ENCODE data around the gene HES2.
"Not testable (repeated sequence)": the region's sequence is repeated elsewhere in the genome, so short reads cannot be mapped to it uniquely, and the experiment has no call there.

Gene HES2, protein sequence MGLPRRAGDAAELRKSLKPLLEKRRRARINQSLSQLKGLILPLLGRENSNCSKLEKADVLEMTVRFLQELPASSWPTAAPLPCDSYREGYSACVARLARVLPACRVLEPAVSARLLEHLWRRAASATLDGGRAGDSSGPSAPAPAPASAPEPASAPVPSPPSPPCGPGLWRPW

DNA sequence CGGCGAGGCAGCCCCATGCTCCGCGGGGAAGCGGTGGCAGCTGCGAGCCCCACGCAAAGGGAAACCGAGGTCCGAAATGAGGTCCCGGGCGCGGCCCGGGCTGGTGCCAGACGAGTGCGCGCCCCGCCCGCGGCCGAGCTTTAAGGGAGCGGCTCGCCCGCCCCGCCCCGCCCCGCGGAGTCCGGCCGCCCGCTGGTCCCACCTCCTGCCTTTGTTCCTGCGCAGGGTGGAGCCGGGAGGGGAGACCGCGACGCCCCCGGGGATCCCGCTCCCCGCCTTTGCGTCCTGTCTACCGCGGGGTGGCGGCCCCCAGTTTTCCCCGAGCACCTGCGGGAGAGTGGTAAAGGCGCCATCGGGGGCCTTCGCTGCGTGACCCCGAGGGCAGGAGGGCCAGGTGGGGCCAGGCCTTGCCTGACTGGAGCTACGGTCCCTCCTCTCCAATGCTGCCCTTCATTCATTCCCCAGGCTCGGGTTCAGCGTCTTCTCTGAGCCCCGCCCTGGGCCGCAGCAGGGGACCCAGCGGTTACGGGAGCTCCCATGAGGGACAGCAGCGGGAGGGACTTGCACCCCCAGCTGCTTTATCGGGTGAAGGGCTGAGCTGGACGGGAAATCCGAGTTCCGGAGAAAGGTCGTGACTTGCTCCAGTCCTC is at the start of gene HES2:
Gene HES2, minus strand, starts transcription at position 116 of the 650 bp plus-strand sequence. Its CDS starts 99 bp downstream, at position 17.
- no peak for DNase-seq

DNA sequence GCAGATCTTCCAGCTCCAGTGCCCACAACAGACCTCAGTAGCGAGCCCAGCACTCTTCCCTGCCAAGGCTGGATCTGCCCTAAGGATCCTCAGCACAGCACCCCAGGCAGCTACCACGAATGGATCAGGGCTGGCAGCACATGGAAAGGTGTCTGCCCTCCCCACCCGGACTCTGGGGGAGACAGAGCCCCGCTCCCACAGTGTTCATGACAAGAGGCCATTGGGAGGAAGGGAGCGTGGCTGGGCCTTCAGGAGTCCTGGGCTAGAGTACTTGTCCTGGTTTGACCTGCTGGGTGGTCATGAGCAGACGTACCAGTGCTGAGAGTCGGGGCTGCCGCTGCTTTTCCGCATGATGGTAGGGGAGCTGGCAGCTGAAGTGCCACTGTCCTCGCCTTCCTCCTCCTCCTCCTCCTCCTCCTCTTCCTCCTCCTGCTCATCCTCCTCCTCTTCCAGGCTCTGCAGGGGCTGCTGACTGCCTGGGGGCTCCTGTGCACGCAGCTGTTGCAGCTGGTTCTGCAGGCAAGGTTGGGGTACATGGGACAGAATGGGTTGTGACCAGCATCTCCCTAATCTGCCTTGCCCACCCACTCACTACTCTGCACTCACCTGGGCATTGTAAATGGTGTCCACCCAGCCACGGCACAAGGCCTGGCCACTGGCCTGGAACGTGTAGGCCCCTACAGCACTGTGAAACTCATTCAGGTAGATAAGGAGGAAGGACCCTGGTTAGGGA is 49.2 kb upstream of the HES2 start:
- no peak for DNase-seq

DNA sequence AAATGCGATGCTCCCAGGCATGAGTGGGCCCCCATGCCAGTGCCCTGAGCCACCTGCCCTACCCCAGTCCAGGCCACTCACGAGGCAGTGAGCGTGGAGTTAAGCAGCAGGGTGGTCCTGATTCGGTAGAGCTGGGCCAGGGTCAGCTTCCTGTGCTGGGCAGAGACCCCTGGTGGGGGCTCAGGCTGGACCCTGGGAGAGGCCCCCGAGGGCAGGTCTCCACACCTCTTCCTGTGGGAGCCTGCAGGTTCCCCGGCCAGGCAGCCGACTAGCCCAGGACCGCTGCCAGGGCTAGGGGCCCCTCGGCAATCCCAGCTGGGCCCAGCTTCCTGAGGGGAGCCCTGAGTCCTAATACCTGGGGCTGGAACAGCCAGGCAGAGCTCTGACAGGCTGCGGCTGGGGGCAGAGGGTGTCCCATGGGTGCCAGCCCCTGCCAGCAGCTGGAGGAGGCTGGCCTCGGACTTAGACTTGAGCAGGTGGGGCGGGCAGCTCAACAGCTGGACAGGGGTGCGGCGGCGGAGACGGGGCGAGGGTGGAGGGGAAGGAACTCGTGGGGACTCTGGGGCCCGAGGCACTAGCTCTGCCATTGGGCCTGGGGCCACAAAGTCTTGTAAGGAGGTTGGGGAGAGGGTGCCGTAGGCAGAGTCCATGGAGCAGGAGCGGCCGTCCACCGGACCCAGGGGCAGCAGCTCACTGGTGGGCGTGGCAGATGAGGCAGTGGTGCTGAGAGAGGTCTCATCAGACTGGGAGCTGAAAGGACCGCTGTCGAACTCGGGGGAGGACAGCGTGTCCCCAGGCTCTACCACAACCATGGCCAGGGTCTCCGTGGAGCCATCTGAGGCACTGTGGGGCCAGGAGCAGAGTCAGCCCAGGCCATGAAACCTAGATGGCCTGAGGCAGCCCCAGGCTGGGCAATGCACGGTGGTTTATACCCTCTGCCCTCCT is 48.3 kb upstream of the HES2 start:
- no peak for DNase-seq

DNA sequence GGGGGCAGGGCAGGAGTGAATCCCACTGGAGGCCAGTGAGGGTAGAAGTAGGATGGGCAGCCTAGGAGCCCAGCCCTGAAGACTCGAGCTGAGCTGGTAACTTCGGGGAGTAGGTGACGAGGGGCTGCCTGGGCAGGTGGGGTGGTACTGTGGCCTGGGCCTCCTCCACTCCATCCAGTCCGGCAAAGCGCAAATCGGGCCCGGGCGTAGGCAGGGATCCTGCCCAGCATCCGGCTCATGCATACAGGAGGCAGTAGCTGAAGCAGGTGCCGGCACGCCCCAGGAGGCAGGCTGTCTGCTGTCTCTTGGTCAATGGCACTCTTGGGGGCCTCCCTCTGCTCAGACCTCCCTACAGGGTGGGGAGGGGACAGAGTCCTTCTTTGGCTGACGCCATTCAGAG is 47.5 kb upstream of the HES2 start:
- DNase-seq, result no peak

DNA sequence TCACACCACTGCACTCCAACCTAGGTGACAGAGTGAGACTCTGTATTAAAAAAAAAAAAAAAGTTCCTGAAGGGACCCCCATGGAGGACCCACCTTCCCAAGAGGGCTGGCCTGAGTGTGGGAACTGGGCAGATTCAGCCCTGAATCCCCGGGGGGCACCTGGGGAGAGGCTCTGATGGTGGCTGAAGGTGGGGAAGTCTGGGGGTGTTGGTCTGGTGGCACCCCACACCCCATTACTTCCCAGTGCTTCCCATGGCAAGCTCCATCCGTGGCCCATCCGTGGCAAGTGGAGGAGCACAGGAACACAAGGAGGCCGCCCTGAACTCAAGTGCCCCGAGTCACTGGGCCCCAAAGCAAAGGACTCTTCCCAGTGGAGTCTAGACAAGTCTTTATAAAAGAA is 47.0 kb upstream of the HES2 start:
- DNase-seq, result no peak

DNA sequence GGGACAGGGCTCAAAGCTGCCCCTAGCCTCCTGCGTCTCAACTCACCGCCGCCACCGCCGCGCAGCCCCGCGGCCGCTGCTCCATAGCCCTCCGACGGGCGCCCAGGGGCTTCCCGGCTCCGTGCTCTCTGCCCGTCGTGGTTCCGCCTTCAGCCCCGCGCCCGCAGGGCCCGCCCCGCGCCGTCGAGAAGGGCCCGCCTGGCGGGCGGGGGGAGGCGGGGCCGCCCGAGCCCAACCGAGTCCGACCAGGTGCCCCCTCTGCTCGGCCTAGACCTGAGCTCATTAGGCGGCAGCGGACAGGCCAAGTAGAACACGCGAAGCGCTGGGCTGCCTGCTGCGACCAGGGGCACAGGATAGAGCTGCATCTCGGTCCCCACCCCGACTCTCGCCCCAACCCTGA is 46.3 kb upstream of the HES2 start, which contains the start of gene TNFRSF25:
Gene TNFRSF25, minus strand, starts transcription at position 151 of the 400 bp plus-strand sequence. Its CDS starts 66 bp downstream, at position 85.
- DNase-seq, result no peak

DNA sequence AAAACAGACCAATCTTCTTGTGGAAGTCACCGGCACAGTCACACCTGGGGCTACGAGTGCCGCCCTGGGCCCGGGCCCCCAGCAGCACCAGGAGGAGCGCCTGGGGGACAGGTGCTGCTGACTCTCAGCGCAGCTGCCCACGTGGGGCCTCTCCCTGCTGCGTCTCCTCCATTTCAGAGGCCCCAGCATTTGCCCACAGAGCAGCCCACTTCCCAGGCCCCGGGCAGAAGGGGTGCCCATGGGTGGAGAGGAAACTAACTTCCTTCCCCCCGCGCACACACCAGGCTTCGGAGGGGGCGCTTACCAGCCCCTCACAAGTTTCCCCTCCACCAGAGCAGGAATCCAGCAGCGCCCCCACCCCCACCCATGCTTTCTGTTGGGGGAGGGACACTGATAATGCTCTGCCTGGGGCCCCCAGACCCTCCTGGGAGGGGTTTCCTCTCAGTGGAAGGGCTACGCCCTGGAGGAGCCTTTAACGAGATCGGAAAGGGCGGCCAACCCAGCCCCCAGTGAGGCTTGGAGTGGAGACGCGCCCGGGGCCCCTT is 45.8 kb upstream of the HES2 start:
- DNase-seq, result no peak

DNA sequence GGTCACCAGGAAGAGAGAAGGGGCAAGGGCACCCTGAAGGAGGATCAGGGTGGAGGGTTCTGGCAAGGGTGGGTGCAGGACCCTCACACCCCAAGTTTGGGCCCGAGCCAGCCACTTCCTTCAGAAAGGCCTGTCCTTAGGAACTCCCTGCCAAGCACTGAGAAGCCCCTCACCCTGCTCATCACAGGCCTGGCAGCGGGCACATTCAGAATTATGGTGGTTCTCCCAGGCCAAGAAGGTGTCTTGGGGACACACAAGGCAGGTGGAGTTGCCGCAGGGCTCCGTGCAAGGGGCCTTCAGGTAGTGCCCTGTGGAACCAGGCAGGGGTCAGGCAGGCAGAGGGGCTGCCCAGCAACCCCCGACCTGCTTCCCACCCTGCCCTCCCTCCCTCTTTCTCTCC is 45.2 kb upstream of the HES2 start:
- DNase-seq, result no peak

DNA sequence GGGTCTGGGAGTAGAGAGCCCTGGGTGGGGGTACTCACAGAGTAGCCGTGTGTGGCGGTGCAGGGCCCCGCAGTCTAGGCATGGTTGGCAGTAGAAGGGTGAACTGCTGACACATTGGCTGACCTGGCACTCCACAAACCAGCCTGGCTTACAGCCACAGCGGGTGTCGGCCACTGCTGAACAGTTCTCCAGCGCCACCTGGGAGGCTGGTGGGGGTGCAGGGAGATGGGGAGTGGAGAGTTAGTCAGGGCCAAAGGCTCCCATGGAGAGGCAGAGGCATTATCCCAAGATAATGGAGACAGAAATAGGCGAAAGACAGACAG is 44.8 kb upstream of the HES2 start:
- peak; percentile 39 for DNase-seq

DNA sequence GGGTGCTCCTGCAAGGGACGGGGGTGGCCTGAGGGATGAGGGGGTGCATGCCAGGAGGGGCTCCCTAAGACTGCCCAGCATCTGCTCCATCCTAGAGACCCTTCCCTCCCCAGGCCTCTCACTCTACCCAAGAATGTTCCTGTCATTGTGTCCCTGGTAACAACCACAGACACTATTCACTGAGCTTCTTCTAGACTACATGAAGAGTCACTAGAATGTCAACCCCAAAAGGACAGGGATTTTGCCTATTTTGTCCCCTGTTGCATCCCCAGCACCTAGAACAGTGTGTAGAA is 43.3 kb upstream of the HES2 start:
- DNase-seq, result no peak

DNA sequence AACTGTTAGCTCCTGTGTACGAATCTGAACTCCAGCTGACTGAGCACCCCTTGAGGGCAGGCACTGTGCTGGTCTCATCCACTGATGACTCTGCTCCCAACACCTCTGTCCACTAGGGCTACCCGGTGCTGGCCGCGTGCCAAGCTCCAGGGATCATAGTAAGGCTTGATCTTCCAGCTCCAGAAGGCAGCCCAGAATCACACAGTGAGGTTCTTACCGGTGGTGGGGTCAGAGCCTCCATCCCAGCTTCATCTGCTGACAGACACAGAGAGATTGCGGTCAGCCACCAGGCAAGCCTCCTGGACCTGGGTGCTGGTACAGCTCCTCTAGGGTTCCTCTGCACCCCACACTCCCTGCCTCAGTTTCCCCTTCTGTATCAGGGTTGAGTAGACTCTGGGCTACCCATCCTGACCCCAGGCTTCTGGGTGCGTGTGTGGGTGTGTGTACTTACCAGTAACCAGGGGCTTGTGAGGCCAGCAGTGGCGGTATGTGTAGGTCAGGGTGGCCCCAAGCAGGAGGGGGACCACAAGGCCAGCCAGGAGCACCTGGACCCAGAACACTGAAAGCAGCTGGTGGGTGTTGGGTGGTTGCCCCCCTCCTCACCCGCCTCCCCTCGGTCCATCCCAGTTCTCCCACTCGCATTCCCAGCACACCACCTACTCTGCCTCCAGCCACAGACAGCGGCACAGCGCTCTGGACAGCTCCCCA is 42.8 kb upstream of the HES2 start:
- no peak for DNase-seq

DNA sequence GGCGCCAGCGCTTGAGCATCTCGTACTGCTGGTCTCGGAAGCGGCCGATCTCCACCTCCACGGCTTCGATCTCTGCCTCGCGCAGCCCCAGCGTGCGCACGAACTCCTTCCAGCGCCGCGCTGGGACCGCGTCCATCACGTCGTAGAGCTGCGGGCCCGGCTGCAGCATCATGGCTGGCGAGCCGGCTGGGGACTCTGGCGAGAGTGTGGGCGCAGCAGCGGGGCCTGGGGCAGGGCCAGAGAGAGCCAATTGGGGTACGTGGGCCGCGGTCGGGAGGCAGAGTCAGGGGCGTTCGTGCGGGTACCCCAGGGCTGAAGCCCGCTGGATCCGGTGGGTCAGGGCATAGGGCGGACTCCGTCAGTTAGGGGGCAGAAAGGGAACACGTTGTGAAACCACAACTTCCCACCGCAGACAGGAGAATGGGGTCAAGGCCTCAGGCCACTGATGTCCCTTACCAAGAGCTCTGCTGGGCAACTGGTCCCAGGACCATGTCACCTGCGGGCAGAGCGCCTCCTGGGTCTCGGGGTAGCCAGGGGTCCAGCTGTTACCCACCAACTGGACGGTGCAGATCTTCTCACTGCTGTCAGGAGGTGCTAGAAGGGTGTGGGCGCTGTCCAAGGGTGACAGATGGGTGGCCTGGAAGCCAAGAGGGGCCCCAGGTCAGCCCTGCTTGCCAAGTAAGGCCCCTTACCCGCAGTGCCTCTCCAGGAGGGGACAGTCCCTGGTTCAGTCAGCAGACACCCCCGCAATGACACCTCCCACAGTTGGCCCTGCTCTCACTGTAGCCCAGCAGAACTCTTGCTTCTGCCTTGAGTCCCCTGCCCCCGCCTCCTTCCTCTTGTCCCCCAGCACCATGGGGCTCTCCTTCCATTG is 42.1 kb upstream of the HES2 start:
- DNase-seq, result no peak

DNA sequence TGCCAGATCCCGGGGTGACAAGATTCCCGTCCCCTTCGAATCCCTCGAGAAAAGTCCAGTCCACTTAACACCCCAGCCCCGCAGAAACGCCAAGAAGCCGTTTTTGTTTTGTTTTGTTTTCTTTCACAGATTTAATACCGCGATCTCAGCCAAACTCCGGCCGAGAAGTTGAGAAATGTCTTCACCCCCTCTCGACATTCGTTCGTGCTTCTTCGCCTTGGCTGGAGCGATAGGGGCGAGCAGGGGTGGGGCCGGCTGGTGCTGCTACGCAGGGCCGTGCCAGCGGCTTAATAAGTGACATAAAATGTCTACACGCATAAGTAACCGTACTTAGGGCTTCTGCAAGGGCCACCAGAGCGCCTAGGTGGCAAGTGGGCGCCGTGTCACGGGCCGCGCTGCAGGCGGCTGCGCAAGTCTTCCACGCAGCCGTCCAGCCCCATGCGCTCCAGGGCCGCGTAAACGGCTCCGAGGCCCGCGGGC is 41.4 kb upstream of the HES2 start:
- no peak for DNase-seq

DNA sequence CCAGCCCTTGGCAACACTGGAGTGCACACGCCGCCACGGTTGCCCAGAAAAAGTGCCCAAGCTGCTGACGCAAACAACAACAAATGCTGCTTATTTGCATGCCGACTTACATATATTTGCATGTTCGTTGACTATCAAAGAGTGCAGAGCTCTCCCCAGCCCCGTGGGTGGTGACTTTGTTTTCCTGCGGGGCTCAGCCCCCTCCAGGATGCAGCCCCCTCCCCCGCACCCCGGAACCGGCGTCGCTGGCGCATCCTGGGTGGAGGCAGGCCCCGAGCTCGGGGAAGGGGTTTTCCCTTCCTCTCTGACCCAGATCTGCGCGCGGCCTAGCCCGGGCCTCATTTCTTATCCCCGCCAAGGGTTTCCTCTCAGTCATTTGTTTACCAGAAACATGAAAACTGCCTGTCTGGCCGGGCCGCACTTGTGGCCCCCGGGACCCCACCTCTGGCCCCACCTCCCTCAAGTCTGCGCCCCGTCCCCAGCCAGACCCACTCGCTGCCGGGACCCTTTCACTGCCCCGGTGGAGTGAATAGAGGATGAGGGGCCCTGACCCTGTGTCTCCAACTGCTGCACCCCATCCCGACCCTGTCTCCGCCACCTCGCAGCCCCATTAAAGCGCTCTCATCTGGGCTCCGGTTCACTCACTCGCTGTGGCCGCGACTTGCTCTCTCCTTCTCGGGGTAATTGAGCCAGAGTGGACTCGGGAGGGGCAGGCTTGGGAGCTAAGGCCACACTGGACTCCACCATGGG is 40.8 kb upstream of the HES2 start:
- no peak for DNase-seq

DNA sequence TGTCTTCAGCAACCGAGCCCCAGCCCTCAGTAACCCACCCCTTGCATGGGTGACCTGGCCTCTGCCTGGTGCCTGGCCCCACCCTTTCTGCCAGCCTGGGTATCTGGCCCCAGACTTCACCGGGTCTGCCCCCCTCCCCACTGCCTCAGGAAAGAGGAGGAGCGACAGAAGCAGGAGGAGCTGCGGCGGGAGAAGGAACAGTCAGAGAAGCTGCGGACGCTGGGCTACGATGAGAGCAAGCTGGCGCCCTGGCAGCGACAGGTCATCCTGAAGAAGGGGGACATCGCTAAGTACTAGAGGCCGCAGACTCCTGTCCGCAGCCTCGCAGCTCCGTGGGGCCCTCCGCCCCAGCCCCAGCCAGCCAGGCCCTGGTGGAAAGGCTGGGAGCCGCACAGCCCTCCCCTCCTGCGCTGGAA is 40.1 kb upstream of the HES2 start:
- no peak for DNase-seq

DNA sequence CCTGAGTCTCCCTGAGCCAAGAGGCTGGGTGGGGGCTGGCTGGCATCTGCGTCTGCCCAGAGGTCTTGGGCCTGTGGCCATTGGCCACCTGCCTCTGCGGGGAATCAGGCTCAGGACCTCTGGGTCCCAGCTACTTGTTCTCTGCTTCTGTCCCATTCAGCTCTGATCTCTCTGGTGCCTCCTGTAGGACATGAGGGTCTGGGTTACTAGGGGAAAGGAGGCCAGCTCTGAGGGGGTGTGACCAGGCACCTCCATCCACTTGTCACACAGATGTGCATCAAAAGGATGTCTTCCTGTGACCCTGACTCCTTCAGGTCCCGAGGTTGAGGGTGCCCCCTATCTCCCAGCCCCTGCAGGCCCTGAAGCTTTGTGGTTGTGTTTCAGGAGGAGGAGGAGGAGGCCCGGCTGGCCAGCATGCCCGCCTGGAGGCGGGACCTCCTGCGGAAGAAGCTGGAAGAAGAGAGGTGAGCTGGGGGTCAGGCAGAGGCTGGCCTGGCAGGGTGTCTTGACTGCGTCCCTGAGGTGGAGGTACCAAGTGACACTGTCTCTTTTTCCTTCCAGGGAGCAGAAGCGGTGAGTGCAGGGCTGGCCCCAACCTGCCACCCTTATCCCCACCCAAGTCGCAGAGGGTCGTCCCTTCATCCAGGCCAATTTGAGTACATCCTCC is 37.2 kb upstream of the HES2 start:
- DNase-seq, result no peak

DNA sequence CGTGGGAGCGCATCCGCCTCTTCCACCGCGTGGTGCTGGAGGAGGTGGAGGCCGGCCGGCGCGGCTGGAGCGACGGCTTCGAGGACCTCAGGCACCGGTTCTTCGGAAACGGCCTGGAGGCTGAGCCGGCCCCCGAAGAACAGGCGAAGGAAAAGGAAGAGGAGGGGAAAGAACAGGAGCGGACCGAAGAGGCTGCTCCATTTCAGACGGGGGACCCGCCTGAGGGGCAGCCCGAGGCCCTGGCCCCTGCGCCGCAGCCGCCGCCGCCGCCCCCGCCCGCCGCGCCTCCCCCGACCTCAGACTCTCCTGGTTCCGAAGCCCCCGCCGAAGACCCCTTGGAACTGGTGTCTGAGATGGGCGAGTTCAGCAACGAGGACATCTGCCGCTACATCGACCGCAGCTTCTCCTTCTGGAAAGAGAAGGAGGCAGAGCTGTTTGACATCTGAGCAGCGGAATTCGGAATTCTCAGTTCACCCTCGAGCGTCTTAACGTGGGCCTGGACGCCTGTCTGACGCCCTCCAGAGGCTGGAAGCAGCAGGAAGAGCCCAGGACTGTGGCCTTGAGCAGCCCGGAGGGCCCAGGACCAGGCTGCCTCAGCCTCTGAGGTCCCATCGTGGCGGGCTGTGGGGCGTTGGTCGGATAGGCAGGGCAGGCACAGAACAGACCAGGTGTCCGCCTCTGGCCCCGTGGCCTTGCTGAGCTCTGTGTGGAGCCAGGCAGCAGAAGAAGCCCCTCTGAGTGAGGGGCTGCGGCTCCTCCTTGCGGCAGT is 36.2 kb upstream of the HES2 start:
- not testable (repeated sequence) for DNase-seq

DNA sequence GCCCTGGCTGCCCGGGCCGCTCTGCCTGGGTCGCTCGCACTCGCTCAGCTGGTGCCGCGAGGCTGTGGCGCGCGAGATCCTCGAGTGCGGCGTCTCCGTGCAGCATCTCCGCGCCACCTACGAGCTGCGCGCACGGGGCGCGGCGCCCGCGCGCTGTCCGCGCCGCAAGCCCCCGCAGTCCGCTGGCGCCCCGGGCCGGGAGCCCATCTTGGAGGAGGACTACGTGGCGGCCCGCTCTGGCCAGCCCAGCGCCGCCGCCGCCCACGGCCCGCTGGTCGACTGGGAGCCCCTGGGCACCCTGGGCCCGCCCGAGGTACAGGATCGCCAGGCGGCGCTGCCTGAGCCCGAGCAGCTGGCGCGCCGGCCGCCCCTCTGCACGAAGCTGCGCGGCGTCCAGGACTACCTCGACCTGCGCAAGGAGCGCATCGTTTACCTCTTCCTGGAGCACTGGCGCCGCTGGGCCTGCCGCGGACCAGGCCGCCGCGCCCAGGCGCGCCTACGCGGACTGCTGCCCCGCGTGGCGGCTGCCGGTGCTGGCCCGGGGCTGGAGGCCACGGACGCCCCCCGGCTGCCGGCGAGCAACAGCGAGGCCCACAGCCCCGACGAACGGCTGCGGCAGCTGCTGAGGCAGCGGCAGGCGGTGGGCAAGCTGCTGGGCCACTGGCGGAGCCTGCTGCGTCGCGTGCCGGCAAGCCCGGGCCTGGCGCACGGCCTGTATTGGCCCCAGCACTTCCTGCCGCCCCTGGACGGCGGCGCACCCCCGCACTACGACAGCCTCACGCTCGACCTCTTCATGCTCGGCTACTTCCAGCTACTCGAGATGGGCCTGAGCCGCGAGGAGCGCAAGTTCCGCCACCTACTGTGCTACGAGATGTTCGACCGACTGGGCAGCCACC is 35.4 kb upstream of the HES2 start:
- no peak for DNase-seq
